Esophagus squamous epithelium (tissue), 5 donors: ENCODE data around the gene TMEM170A. TPM values are rescaled to one million over a fixed set of nuclear protein-coding genes. Genes with fewer than 3 reads are reported as not detected.

Source experiments
- DNase-seq: peaks from one replicate; lab custom pipeline; 2025; lab: John Stamatoyannopoulos, UW
- H3K27ac ChIP-seq, 4 donors: fragments of 200-600 bp; sonication (generic); one replicate each; pipeline ENCODE4 v1.5.1; 2016 to 2019; ENCODE audit warnings: mild to moderate bottlenecking in 1 of 4
- H3K27me3 ChIP-seq, 4 donors: fragments of 200-600 bp; sonication (generic); 1 replicate in 3 of 4; 2 replicates in 1 of 4; pipeline versions ENCODE4 v1.5.1 to v1.6.0; 2017 to 2021; ENCODE audit warnings: antibody characterized with exemption in 1 of 4
- H3K36me3 ChIP-seq, 3 donors: fragments of 200-600 bp; sonication (generic); one replicate each; pipeline ENCODE4 v1.5.1; 2016 to 2019
- H3K4me1 ChIP-seq, 3 donors: fragments of 200-600 bp; sonication (generic); one replicate each; pipeline ENCODE4 v1.5.1; 2017 to 2019
- H3K4me3 ChIP-seq, 4 donors: fragments of 200-600 bp; sonication (generic); 1 replicate in 3 of 4; 2 replicates in 1 of 4; pipeline ENCODE4 v1.5.1; 2016 to 2019; ENCODE audit warnings: mild to moderate bottlenecking in 2 of 4, moderate library complexity in 1 of 4
- H3K9me3 ChIP-seq, 3 donors: fragments of 200-600 bp; sonication (generic); one replicate each; pipeline ENCODE4 v1.5.1; 2016 to 2019
- POLR2A ChIP-seq, 4 donors: fragments of 450-650 bp; IDR thresholded peaks; one replicate each; pipeline ENCODE4 v1.6.1; 2017; ENCODE audit warnings: antibody characterized with exemption in 4 of 4, mild to moderate bottlenecking in 4 of 4, moderate library complexity in 3 of 4
- WGBS, 2 donors: methylation state at CpG; one replicate each; pipeline ENCODE4 v1.1.5; 2018; 5-methylcytosine and 5-hydroxymethylcytosine counted together
- intact Hi-C: fragments of 100-400 bp; cut with DNase I; formaldehyde crosslinking; loops from one replicate; pipeline ENCODE4 v1.15.0; 2022
- total RNA-seq, 4 donors: library from RNA; depleted of rRNA; stranded (reverse); fragments of >200 nt; gene quantifications; one replicate each; pipeline ENCODE4 v1.1.0, GENCODE V29; 2016
- TF ChIP-seq, protein P1 (sequence below), 6 experiments: fragments of 450-650 bp in 4 of 6; fragments of 200-600 bp in 2 of 6; sonication (generic) in 2 of 6; IDR thresholded peaks; one replicate each; pipeline ENCODE4 v1.5.1; 2016 to 2019; ENCODE audit warnings: antibody characterized with exemption in 6 of 6, mild to moderate bottlenecking in 4 of 6, moderate library complexity in 4 of 6
- donor health status: DM: yes; HTN: yes; CAD: no.

Gene TMEM170A
- total RNA-seq, 4 donors from 2014 or later: 11.6 to 19.8 (median 14.6) TPM

GRCh38 chr16:75485230-75486013, 20.9 kb upstream of the TMEM170A start:
- intact Hi-C loops: no loop called here
- Histone ChIP-seq H3K4me1 (peaks cover 4 to 43% (median 10%) of the 10 kb centered on the region in 3 donors), H3K9me3 (no peaks in the 10 kb centered on the region), H3K36me3 (no peaks in the 10 kb centered on the region), H3K4me3 (no peak overlapping the region), H3K27me3 (no peaks in the 10 kb centered on the region), H3K27ac (peak overlapping the region in 3 of 4 donors; percentile 26 to 64 (median 28))
- no peak for DNase-seq
- WGBS, 2 donors: 55 to 74% methylated on average over 7 of the region's 7 CpGs
- no peak for TF ChIP-seq POLR2A (IDR thresholded peaks at IDR 0.05)
- TF ChIP-seq, protein P1, sequence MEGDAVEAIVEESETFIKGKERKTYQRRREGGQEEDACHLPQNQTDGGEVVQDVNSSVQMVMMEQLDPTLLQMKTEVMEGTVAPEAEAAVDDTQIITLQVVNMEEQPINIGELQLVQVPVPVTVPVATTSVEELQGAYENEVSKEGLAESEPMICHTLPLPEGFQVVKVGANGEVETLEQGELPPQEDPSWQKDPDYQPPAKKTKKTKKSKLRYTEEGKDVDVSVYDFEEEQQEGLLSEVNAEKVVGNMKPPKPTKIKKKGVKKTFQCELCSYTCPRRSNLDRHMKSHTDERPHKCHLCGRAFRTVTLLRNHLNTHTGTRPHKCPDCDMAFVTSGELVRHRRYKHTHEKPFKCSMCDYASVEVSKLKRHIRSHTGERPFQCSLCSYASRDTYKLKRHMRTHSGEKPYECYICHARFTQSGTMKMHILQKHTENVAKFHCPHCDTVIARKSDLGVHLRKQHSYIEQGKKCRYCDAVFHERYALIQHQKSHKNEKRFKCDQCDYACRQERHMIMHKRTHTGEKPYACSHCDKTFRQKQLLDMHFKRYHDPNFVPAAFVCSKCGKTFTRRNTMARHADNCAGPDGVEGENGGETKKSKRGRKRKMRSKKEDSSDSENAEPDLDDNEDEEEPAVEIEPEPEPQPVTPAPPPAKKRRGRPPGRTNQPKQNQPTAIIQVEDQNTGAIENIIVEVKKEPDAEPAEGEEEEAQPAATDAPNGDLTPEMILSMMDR (IDR thresholded peaks at IDR 0.05): no peak

DNA sequence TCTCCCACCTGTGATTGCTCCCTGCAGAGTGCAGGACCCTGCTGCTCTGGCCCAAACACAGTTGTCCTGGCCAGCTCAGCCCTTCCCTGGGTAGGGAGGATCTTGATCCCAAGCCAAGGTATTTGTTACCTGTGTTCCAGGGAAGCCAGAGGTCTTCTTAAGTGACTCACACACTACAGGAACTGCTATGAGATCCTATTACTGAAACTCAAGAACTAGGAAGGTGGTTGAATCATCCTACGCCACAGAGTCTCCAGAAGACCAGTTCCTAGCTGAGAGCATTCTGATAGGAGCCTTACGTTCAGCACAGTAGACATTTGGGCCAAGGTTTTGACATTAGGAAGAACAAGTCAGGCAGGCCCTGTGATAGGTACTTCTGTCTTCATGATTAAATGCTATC, 18.7 kb upstream of the TMEM170A start:
- H3K4me1 ChIP-seq: peaks cover 4 to 46% (median 10%) of the 10 kb centered on the region in 3 donors
- H3K27me3 ChIP-seq: no peaks in the 10 kb centered on the region
- WGBS, 2 donors: 18% methylated on average over 2 of the region's 2 CpGs; no CpG with 5 or more reads in 1 of the 2 donors
- H3K27ac ChIP-seq: peak overlapping the region; percentile 48 to 82 (median 74)
- TF ChIP-seq POLR2A (IDR thresholded peaks at IDR 0.05): no peak
- TF ChIP-seq, protein P1 (IDR thresholded peaks at IDR 0.05): no peak
- H3K9me3 ChIP-seq: no peaks in the 10 kb centered on the region
- no peaks in the 10 kb centered on the region for H3K36me3 ChIP-seq
- DNase-seq: no peak
- no peak overlapping the region for H3K4me3 ChIP-seq
- intact Hi-C loops: no loop called here

- DNase-seq: no peak
- WGBS, 2 donors: 61 to 87% methylated on average over 5 to 9 of the region's 14 CpGs
- Histone ChIP-seq H3K36me3 (no peaks in the 10 kb centered on the region), H3K9me3 (no peaks in the 10 kb centered on the region), H3K27ac (peak overlapping the region in 3 of 4 donors; percentile 71 to 82 (median 76)), H3K4me3 (no peak overlapping the region), H3K27me3 (no peaks in the 10 kb centered on the region), H3K4me1 (peaks cover 4 to 52% (median 10%) of the 10 kb centered on the region in 3 donors)
- intact Hi-C loops: no loop called here
- no peak for TF ChIP-seq POLR2A (IDR thresholded peaks at IDR 0.05)
- TF ChIP-seq, protein P1 (IDR thresholded peaks at IDR 0.05): no peak
Observed at GRCh38 chr16:75482434-75483205, 18.1 kb upstream of the TMEM170A start.

DNA sequence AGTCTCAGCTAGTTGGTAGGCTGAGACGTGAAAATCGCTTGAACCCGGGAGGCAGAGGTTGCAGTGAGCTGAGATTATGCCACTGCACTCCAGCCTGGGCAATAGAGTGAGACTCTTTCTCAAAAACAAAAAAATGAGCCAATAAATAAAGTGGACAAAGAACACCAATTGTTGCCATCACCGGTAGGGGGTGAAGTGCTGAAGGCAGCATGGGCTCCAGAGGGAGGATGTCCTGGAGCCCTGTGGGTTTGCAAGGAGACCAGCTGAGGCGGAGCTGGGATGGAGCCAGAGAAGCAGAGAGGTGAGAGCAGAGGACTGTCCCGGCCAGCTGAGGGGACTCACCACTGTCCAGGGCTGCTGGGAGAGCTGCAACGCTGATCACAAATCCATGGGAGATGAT, 17.0 kb upstream of the TMEM170A start:
- TF ChIP-seq, protein P1 (IDR thresholded peaks at IDR 0.05): no peak
- TF ChIP-seq POLR2A (IDR thresholded peaks at IDR 0.05): no peak
- Histone ChIP-seq H3K27ac (no peak overlapping the region), H3K4me1 (peaks cover 4 to 47% (median 10%) of the 10 kb centered on the region in 3 donors), H3K27me3 (no peaks in the 10 kb centered on the region), H3K36me3 (no peaks in the 10 kb centered on the region), H3K4me3 (no peak overlapping the region), H3K9me3 (no peaks in the 10 kb centered on the region)
- WGBS, 2 donors: 81 to 82% methylated on average over 7 of the region's 7 CpGs
- intact Hi-C loops: no loop called here
- DNase-seq: no peak
